Uterus (tissue), 2 donors: ENCODE measurements around the gene RPS25.
"Not testable (repeated sequence)": the region's sequence is repeated elsewhere in the genome, so short reads cannot be mapped to it uniquely, and the experiment has no call there.

Experiments
- POLR2A ChIP-seq, 2 donors: fragments of 450-650 bp; IDR thresholded peaks; one replicate each; pipeline ENCODE4 v1.6.1; 2016; ENCODE audit warnings: antibody characterized with exemption in 2 of 2, mild to moderate bottlenecking in 1 of 2, moderate library complexity in 1 of 2
- TF ChIP-seq, protein P1 (sequence below), 4 experiments: fragments of 200-600 bp in 2 of 4; fragments of 450-650 bp in 2 of 4; sonication (generic) in 2 of 4; IDR thresholded peaks; one replicate each; pipeline ENCODE4 v1.5.1; 2016 to 2019; ENCODE audit warnings: antibody characterized with exemption in 4 of 4, mild to moderate bottlenecking in 2 of 4, moderate library complexity in 1 of 4

DNA sequence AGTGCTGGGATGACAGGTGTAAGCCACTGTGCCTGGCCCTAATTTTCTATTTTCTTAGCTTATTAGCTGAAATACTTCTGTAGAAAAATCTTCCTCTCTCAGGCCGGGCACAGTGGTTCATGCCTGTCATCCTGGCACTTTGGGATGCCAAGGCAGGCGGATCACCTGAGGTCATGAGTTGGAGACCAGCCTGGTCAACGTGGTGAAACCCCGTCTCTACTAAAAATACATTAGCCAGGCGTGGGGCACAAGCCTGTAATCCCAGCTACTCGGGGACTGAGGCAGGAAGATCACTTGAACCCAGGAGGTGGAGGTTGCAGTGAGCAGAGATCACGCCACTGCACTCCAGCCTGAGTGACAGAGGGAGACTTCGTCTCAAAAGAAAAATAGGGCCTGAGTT, 33.8 kb downstream of the RPS25 start:
- not testable (repeated sequence) for TF ChIP-seq POLR2A (IDR thresholded peaks at IDR 0.05)
- TF ChIP-seq, protein P1, sequence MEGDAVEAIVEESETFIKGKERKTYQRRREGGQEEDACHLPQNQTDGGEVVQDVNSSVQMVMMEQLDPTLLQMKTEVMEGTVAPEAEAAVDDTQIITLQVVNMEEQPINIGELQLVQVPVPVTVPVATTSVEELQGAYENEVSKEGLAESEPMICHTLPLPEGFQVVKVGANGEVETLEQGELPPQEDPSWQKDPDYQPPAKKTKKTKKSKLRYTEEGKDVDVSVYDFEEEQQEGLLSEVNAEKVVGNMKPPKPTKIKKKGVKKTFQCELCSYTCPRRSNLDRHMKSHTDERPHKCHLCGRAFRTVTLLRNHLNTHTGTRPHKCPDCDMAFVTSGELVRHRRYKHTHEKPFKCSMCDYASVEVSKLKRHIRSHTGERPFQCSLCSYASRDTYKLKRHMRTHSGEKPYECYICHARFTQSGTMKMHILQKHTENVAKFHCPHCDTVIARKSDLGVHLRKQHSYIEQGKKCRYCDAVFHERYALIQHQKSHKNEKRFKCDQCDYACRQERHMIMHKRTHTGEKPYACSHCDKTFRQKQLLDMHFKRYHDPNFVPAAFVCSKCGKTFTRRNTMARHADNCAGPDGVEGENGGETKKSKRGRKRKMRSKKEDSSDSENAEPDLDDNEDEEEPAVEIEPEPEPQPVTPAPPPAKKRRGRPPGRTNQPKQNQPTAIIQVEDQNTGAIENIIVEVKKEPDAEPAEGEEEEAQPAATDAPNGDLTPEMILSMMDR (IDR thresholded peaks at IDR 0.05), result not testable (repeated sequence)
